GM19035 (cell line): ENCODE results near the gene TP53.

Source experiments
- ATAC-seq: cut with Tn5 transposase; IDR thresholded peaks from one replicate; pipeline ENCODE4 v1.9.1; 2021; ENCODE audit not compliant: unreplicated experiment

Gene TP53

GRCh38 chr17:7687072-7687907, at the start of gene TP53:
TSS of gene TP53 (minus strand) at chr17:7687490. CDS start at chr17:7676594, 10,896 bp downstream.
- peak; percentile 36 for ATAC-seq

GRCh38 chr17:7732981-7733539, 45.8 kb upstream of the TP53 start:
- no peak for ATAC-seq

GRCh38 chr17:7729816-7730215, 42.5 kb upstream of the TP53 start:
- ATAC-seq = no peak

GRCh38 chr17:7727886-7728285, 40.6 kb upstream of the TP53 start:
- no peak for ATAC-seq

- no peak for ATAC-seq
These were observed 34.3 kb upstream of the TP53 start for GRCh38 chr17:7721612-7722011.

GRCh38 chr17:7720125-7720524, 32.8 kb upstream of the TP53 start:
- ATAC-seq = no peak

- no peak for ATAC-seq
These were observed 32.4 kb upstream of the TP53 start for GRCh38 chr17:7719661-7720060.

- ATAC-seq = no peak
These were observed 30.6 kb upstream of the TP53 start for GRCh38 chr17:7717756-7718350.

- no peak for ATAC-seq
These were observed 29.8 kb upstream of the TP53 start, which contains the start of gene DNAH2 for GRCh38 chr17:7716901-7717755. TSS of gene DNAH2 (plus strand) at chr17:7717744. CDS start at chr17:7719735, 1,991 bp downstream.

- no peak for ATAC-seq
These were observed 28.9 kb upstream of the TP53 start for GRCh38 chr17:7715936-7716886.

- no peak for ATAC-seq
These were observed 27.7 kb upstream of the TP53 start for GRCh38 chr17:7714721-7715594.

GRCh38 chr17:7713782-7714181, 26.5 kb upstream of the TP53 start:
- no peak for ATAC-seq

GRCh38 chr17:7712111-7712771, 25.0 kb upstream of the TP53 start:
- ATAC-seq = no peak

GRCh38 chr17:7711051-7711755, 23.9 kb upstream of the TP53 start:
- ATAC-seq = no peak

GRCh38 chr17:7710301-7710700, 23.0 kb upstream of the TP53 start:
- no peak for ATAC-seq

GRCh38 chr17:7709031-7709430, 21.7 kb upstream of the TP53 start:
- no peak for ATAC-seq

- no peak for ATAC-seq
These were observed 20.8 kb upstream of the TP53 start for GRCh38 chr17:7707858-7708750.
